K562 (cell line): ENCODE measurements around the gene DYNC1I1. TPM values are rescaled to one million over a fixed set of nuclear protein-coding genes. Genes with fewer than 3 reads are reported as not detected.

ENCODE experiments used
- KAT7 ChIP-seq: sonication (generic); formaldehyde crosslinking; IDR thresholded peaks from 2 replicates; pipeline ENCODE4 v1.8.0; 2022; ENCODE audit warnings: missing genetic modification reagents, mild to moderate bottlenecking, borderline replicate concordance
- MTA1 ChIP-seq: fragments of 450-650 bp; IDR thresholded peaks from 2 replicates; pipeline ENCODE4 v1.6.1; 2017; ENCODE audit warnings: borderline replicate concordance
- ZC3H4 ChIP-seq: sonication (generic); formaldehyde crosslinking; IDR thresholded peaks from 2 replicates; pipeline ENCODE4 v1.9.0; 2021; ENCODE audit warnings: missing genetic modification reagents, borderline replicate concordance
- polyA plus RNA-seq, 8 experiments: library from polyadenylated mRNA; depleted of rRNA in 4 of 8; stranded (reverse) in 5 of 8; unstranded in 3 of 8; fragments of >200 nt; fragmentation: Nextera tagmentation in 2 of 8; fragmentation: Illumina TruSeq in 1 of 8; extraction: Ambion mirVana in 2 of 8; extraction: Trizol in 1 of 8; gene quantifications; 2 replicates each; pipeline versions ENCODE4 v1.2.1 to v1.2.3, GENCODE V29; 2011 to 2014; ENCODE audit warnings: inconsistent platforms in 1 of 8, missing spikeins in 1 of 8
- total RNA-seq, 7 experiments: library from RNA; depleted of rRNA in 6 of 7; stranded (reverse); fragments of >200 nt in 6 of 7; fragmentation: Illumina TruSeq in 2 of 7; extraction: Trizol in 2 of 7; gene quantifications; 2 replicates each; pipeline versions ENCODE4 v1.2.1 to v1.2.3, GENCODE V29; 2011 to 2021; ENCODE audit warnings: low replicate concordance in 1 of 7
- TF ChIP-seq, protein P1 (sequence below): fragments of 450-650 bp; IDR thresholded peaks from 2 replicates; pipeline ENCODE4 v1.6.1; 2016; ENCODE audit warnings: mild to moderate bottlenecking, moderate library complexity
- TF ChIP-seq, protein P2 (sequence below), 2 experiments: fragments of 450-650 bp; IDR thresholded peaks; 2 replicates each; pipeline ENCODE4 v1.6.1; 2016

The DYNC1I1 gene
- total and polyA plus RNA-seq, 9 of the 15 experiments (the other 6 are each of a cell fraction or from before 2014, with no cell fraction given) = 0.22 to 1.5 (median 0.44) TPM

- TF ChIP-seq, protein P1, sequence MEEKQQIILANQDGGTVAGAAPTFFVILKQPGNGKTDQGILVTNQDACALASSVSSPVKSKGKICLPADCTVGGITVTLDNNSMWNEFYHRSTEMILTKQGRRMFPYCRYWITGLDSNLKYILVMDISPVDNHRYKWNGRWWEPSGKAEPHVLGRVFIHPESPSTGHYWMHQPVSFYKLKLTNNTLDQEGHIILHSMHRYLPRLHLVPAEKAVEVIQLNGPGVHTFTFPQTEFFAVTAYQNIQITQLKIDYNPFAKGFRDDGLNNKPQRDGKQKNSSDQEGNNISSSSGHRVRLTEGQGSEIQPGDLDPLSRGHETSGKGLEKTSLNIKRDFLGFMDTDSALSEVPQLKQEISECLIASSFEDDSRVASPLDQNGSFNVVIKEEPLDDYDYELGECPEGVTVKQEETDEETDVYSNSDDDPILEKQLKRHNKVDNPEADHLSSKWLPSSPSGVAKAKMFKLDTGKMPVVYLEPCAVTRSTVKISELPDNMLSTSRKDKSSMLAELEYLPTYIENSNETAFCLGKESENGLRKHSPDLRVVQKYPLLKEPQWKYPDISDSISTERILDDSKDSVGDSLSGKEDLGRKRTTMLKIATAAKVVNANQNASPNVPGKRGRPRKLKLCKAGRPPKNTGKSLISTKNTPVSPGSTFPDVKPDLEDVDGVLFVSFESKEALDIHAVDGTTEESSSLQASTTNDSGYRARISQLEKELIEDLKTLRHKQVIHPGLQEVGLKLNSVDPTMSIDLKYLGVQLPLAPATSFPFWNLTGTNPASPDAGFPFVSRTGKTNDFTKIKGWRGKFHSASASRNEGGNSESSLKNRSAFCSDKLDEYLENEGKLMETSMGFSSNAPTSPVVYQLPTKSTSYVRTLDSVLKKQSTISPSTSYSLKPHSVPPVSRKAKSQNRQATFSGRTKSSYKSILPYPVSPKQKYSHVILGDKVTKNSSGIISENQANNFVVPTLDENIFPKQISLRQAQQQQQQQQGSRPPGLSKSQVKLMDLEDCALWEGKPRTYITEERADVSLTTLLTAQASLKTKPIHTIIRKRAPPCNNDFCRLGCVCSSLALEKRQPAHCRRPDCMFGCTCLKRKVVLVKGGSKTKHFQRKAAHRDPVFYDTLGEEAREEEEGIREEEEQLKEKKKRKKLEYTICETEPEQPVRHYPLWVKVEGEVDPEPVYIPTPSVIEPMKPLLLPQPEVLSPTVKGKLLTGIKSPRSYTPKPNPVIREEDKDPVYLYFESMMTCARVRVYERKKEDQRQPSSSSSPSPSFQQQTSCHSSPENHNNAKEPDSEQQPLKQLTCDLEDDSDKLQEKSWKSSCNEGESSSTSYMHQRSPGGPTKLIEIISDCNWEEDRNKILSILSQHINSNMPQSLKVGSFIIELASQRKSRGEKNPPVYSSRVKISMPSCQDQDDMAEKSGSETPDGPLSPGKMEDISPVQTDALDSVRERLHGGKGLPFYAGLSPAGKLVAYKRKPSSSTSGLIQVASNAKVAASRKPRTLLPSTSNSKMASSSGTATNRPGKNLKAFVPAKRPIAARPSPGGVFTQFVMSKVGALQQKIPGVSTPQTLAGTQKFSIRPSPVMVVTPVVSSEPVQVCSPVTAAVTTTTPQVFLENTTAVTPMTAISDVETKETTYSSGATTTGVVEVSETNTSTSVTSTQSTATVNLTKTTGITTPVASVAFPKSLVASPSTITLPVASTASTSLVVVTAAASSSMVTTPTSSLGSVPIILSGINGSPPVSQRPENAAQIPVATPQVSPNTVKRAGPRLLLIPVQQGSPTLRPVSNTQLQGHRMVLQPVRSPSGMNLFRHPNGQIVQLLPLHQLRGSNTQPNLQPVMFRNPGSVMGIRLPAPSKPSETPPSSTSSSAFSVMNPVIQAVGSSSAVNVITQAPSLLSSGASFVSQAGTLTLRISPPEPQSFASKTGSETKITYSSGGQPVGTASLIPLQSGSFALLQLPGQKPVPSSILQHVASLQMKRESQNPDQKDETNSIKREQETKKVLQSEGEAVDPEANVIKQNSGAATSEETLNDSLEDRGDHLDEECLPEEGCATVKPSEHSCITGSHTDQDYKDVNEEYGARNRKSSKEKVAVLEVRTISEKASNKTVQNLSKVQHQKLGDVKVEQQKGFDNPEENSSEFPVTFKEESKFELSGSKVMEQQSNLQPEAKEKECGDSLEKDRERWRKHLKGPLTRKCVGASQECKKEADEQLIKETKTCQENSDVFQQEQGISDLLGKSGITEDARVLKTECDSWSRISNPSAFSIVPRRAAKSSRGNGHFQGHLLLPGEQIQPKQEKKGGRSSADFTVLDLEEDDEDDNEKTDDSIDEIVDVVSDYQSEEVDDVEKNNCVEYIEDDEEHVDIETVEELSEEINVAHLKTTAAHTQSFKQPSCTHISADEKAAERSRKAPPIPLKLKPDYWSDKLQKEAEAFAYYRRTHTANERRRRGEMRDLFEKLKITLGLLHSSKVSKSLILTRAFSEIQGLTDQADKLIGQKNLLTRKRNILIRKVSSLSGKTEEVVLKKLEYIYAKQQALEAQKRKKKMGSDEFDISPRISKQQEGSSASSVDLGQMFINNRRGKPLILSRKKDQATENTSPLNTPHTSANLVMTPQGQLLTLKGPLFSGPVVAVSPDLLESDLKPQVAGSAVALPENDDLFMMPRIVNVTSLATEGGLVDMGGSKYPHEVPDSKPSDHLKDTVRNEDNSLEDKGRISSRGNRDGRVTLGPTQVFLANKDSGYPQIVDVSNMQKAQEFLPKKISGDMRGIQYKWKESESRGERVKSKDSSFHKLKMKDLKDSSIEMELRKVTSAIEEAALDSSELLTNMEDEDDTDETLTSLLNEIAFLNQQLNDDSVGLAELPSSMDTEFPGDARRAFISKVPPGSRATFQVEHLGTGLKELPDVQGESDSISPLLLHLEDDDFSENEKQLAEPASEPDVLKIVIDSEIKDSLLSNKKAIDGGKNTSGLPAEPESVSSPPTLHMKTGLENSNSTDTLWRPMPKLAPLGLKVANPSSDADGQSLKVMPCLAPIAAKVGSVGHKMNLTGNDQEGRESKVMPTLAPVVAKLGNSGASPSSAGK = no peak
- TF ChIP-seq MTA1 (no peak), KAT7 (no peak), ZC3H4 (CRISPR knock-in tag) (no peak)
- TF ChIP-seq, protein P2, sequence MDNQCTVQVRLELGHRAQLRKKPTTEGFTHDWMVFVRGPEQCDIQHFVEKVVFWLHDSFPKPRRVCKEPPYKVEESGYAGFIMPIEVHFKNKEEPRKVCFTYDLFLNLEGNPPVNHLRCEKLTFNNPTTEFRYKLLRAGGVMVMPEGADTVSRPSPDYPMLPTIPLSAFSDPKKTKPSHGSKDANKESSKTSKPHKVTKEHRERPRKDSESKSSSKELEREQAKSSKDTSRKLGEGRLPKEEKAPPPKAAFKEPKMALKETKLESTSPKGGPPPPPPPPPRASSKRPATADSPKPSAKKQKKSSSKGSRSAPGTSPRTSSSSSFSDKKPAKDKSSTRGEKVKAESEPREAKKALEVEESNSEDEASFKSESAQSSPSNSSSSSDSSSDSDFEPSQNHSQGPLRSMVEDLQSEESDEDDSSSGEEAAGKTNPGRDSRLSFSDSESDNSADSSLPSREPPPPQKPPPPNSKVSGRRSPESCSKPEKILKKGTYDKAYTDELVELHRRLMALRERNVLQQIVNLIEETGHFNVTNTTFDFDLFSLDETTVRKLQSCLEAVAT (IDR thresholded peaks at IDR 0.05) = no peak
These were observed 5.7 kb upstream of the DYNC1I1 start (continued) for GRCh38 chr7:95766657-95767056.
